ENCODE measurements around the gene SLC22A23. TPM values are rescaled to one million over a fixed set of nuclear protein-coding genes. Genes with fewer than 3 reads are reported as not detected.

SLC22A23 gene
- total and polyA plus RNA-seq, 2 of the 4 experiments (the other 2 are of a cell fraction) = 0.72 to 1.6 TPM

- no peak overlapping the region for H3K18ac ChIP-seq (ENCODE audit: low read depth, low read length)
- H3K9ac ChIP-seq (ENCODE audit: low read depth, low read length) = no peak overlapping the region
- H4K20me1 ChIP-seq (ENCODE audit: insufficient read depth, low read length) = peaks cover 34% of the 10 kb centered on the region
- H3K9me1 ChIP-seq (ENCODE audit: insufficient read depth, low read length) = peaks cover 7% of the 10 kb centered on the region; the same call in 1 of the 2 replicates
- H2BK5ac ChIP-seq (ENCODE audit: low read depth, low read length, poor library complexity, severe bottlenecking) = no peak overlapping the region
- H3K9me3 ChIP-seq (ENCODE audit: control insufficient read depth, insufficient read depth, low read length) = no peaks in the 10 kb centered on the region
- no peak overlapping the region for H4K8ac ChIP-seq (ENCODE audit: low read depth in 2 of 2, low read length in 2 of 2)
- no peak overlapping the region for H2AFZ ChIP-seq (replicated peaks; ENCODE audit: low read length, poor library complexity)
- H3K4me1 ChIP-seq (ENCODE audit: control insufficient read depth, insufficient read depth, low read length) = peaks cover 11% of the 10 kb centered on the region; the same call in 1 of the 2 replicates
- no peak for TF ChIP-seq NFE2L2 (IDR thresholded peaks at IDR 0.05; ENCODE audit: low read depth, low read length)
- no peak for TF ChIP-seq MXI1 (IDR thresholded peaks at IDR 0.05; ENCODE audit: borderline replicate concordance, low read depth, low read length)
- TF ChIP-seq RCOR1 (IDR thresholded peaks at IDR 0.05; ENCODE audit: insufficient replicate concordance, low read length) = no peak
- TF ChIP-seq MAFK (IDR thresholded peaks at IDR 0.05; ENCODE audit: low read depth, low read length) = no peak
- TF ChIP-seq, protein P1, sequence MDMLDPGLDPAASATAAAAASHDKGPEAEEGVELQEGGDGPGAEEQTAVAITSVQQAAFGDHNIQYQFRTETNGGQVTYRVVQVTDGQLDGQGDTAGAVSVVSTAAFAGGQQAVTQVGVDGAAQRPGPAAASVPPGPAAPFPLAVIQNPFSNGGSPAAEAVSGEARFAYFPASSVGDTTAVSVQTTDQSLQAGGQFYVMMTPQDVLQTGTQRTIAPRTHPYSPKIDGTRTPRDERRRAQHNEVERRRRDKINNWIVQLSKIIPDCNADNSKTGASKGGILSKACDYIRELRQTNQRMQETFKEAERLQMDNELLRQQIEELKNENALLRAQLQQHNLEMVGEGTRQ (IDR thresholded peaks at IDR 0.05; ENCODE audit: low read depth, low read length) = no peak
- TF ChIP-seq CTCF (conservative IDR thresholded peaks at IDR 0.05; ENCODE audit: low read depth, low read length) = no peak
- TF ChIP-seq SMC3 (IDR thresholded peaks at IDR 0.05; ENCODE audit: low read depth, low read length) = no peak
- TF ChIP-seq BHLHE40 (IDR thresholded peaks at IDR 0.05; ENCODE audit: low read depth, low read length) = no peak
- TF ChIP-seq CHD1 (IDR thresholded peaks at IDR 0.05; ENCODE audit: low read depth, low read length) = no peak
- TF ChIP-seq RAD21 (IDR thresholded peaks at IDR 0.05; ENCODE audit: low read length) = no peak
- no peak for TF ChIP-seq FOS (IDR thresholded peaks at IDR 0.05; ENCODE audit: low read depth, low read length)
- TF ChIP-seq RFX5 (IDR thresholded peaks at IDR 0.05; ENCODE audit: low read depth, low read length) = no peak
- no peak for TF ChIP-seq MAZ (IDR thresholded peaks at IDR 0.05; ENCODE audit: borderline replicate concordance, low read depth, low read length)
- TF ChIP-seq POLR2A (IDR thresholded peaks at IDR 0.05; ENCODE audit: low read depth, low read length) = no peak
- TF ChIP-seq ELK1 (IDR thresholded peaks at IDR 0.05; ENCODE audit: borderline replicate concordance, low read depth, low read length) = no peak
- no peak for TF ChIP-seq CEBPB (IDR thresholded peaks at IDR 0.05; ENCODE audit: low read depth, low read length)
- H2AK5ac ChIP-seq (ENCODE audit: low read depth, low read length) = no peak overlapping the region
- dilution Hi-C loops (cut with HindIII; ENCODE audit: low sequenced_read_pairs, unreplicated experiment) = no loop called here
- intact Hi-C loops (cut with micrococcal nuclease) = no loop called here
- no peaks in the 10 kb centered on the region for H3K27me3 ChIP-seq (ENCODE audit: control insufficient read depth, insufficient read depth, low read length)
- H3K23ac ChIP-seq (ENCODE audit: low read depth, low read length) = no peak overlapping the region
- BruUV-seq (replicated peaks) = no TSS peak
- peaks cover 48 to 68% of the 10 kb centered on the region in 2 experiments for H3K79me1 ChIP-seq (ENCODE audit: low read depth in 1 of 2, low read length in 2 of 2)
- H3K14ac ChIP-seq (replicated peaks; ENCODE audit: low read depth, low read length) = no peak overlapping the region
- no peak overlapping the region for H3K27ac ChIP-seq (ENCODE audit: insufficient read depth, low read length)
- WGBS, 2 experiments (ENCODE audit: extremely low coverage in 2 of 2, insufficient read length in 1 of 2) = 100% methylated on average over 3 of the region's 6 CpGs; no CpG with 5 or more reads in 1 of the 2 experiments
- ATAC-seq (ENCODE audit: low read depth) (no peak), DNase-seq (peak; percentile 12)
- no peak overlapping the region for H3K56ac ChIP-seq (ENCODE audit: extremely low read depth, insufficient read depth, low read length)
- H4K5ac ChIP-seq (ENCODE audit: low read depth, low read length) = no peak overlapping the region
- H3K4me2 ChIP-seq (ENCODE audit: low read depth, low read length) = no peak overlapping the region
- H2BK20ac ChIP-seq (ENCODE audit: low read depth, low read length) = no peak overlapping the region
- peaks cover 13% of the 10 kb centered on the region for H3K36me3 ChIP-seq (ENCODE audit: control insufficient read depth, insufficient read depth, low read length)
- H2BK120ac ChIP-seq (ENCODE audit: low read depth, low read length) = no peak overlapping the region
- CTCF ChIA-PET = no interaction called here
- H3K4ac ChIP-seq (ENCODE audit: low read depth, low read length) = no peak overlapping the region
- in situ Hi-C loops (cut with MboI; ENCODE audit: low sequenced_read_pairs) = no loop called here
- no peak overlapping the region for H2BK15ac ChIP-seq (ENCODE audit: low read depth, low read length)
- POLR2A ChIA-PET (ENCODE audit: unreplicated experiment) = interaction anchor here (0.7 kb wide), 1 partner anchor 106 kb away, joined by 3 read pairs; the partner anchor contains the start of gene TUBB2A
- H4K91ac ChIP-seq (ENCODE audit: insufficient read depth, low read depth, low read length) = no peak overlapping the region
- no peak overlapping the region for H3K4me3 ChIP-seq (ENCODE audit: insufficient read depth, low read depth, low read length)
- no peak overlapping the region for H2AK9ac ChIP-seq (replicated peaks; ENCODE audit: low read depth, low read length, poor library complexity)
Measured at GRCh38 chr6:3263096-3263495, 193.8 kb downstream of the SLC22A23 start.
